K562 (cell line): ENCODE results near the gene ADI1. TPM values are rescaled to one million over a fixed set of nuclear protein-coding genes. Genes with fewer than 3 reads are reported as not detected.

Source experiments
- ELF4 ChIP-seq: fragments of 450-650 bp; formaldehyde crosslinking; IDR thresholded peaks from 2 replicates; pipeline ENCODE4 v1.4.0; 2022; ENCODE audit warnings: missing genetic modification characterization
- GABPB2 ChIP-seq: fragments of 250-450 bp; sonication (Bioruptor Pico); conservative IDR thresholded peaks from 2 replicates; pipeline ENCODE4 v1.5.1; 2021; ENCODE audit warnings: mild to moderate bottlenecking
- GATA2 ChIP-seq: sonication (generic); formaldehyde crosslinking; IDR thresholded peaks from 2 replicates; pipeline ENCODE4 v1.4.0; 2020; ENCODE audit warnings: mild to moderate bottlenecking, missing genetic modification reagents
- HNRNPK ChIP-seq: fragments of 200-400 bp; formaldehyde crosslinking; IDR thresholded peaks from one replicate; pipeline ENCODE4 v1.6.1; 2018; ENCODE audit warnings: mild to moderate bottlenecking, low read depth, low read length; ENCODE audit not compliant: poor library complexity, severe bottlenecking
- HOXB6 ChIP-seq: fragments of 250-450 bp; sonication (Bioruptor Pico); IDR thresholded peaks from 2 replicates; pipeline ENCODE4 v1.5.1; 2022; ENCODE audit warnings: mild to moderate bottlenecking, borderline replicate concordance
- NCOA2 ChIP-seq, 2 experiments: fragments of 450-650 bp; IDR thresholded peaks; 2 replicates each; pipeline ENCODE4 v1.6.1; 2018; ENCODE audit warnings: mild to moderate bottlenecking in 2 of 2, moderate library complexity in 1 of 2; ENCODE audit not compliant: partially characterized antibody in 2 of 2
- PHF21A ChIP-seq: fragments of 450-650 bp; IDR thresholded peaks from 2 replicates; pipeline ENCODE4 v1.6.1; 2017; ENCODE audit warnings: low read depth, borderline replicate concordance
- PURB ChIP-seq: sonication (generic); formaldehyde crosslinking; IDR thresholded peaks from 2 replicates; pipeline ENCODE4 v1.9.0; 2021; ENCODE audit warnings: low read depth, mild to moderate bottlenecking, missing genetic modification reagents
- RBFOX2 ChIP-seq: fragments of 200-400 bp; formaldehyde crosslinking; IDR thresholded peaks from 2 replicates; pipeline ENCODE4 v1.6.1; 2017; ENCODE audit warnings: low read depth, mild to moderate bottlenecking, low read length, moderate library complexity
- STAT5A ChIP-seq: IDR thresholded peaks from 2 replicates; pipeline ENCODE4 v1.6.1; 2012; ENCODE audit warnings: low read length, inconsistent platforms, borderline replicate concordance
- THRAP3 ChIP-seq: fragments of 450-650 bp; IDR thresholded peaks from 2 replicates; pipeline ENCODE4 v1.6.1; 2016; ENCODE audit warnings: mild to moderate bottlenecking, inconsistent platforms, borderline replicate concordance
- ZNF282 ChIP-seq: sonication (generic); formaldehyde crosslinking; IDR thresholded peaks from 2 replicates; pipeline ENCODE4 v1.8.1; 2023; ENCODE audit warnings: missing genetic modification reagents
- ZNF324 ChIP-seq: fragments of 250-450 bp; sonication (Bioruptor Pico); IDR thresholded peaks from 2 replicates; pipeline ENCODE4 v1.4.0; 2020; ENCODE audit warnings: mild to moderate bottlenecking
- ZNF780A ChIP-seq: fragments of 250-450 bp; sonication (Bioruptor Pico); IDR thresholded peaks from 2 replicates; pipeline ENCODE4 v1.5.0; 2021; ENCODE audit warnings: mild to moderate bottlenecking
- polyA plus RNA-seq, 8 experiments: library from polyadenylated mRNA; depleted of rRNA in 4 of 8; stranded (reverse) in 5 of 8; unstranded in 3 of 8; fragments of >200 nt; fragmentation: Nextera tagmentation in 2 of 8; fragmentation: Illumina TruSeq in 1 of 8; extraction: Ambion mirVana in 2 of 8; extraction: Trizol in 1 of 8; gene quantifications; 2 replicates each; pipeline versions ENCODE4 v1.2.1 to v1.2.3, GENCODE V29; 2011 to 2014; ENCODE audit warnings: inconsistent platforms in 1 of 8, missing spikeins in 1 of 8
- total RNA-seq, 7 experiments: library from RNA; depleted of rRNA in 6 of 7; stranded (reverse); fragments of >200 nt in 6 of 7; fragmentation: Illumina TruSeq in 2 of 7; extraction: Trizol in 2 of 7; gene quantifications; 2 replicates each; pipeline versions ENCODE4 v1.2.1 to v1.2.3, GENCODE V29; 2011 to 2021; ENCODE audit warnings: low replicate concordance in 1 of 7
- TF ChIP-seq, protein P1 (sequence below): sonication (generic); formaldehyde crosslinking; IDR thresholded peaks from 2 replicates; pipeline ENCODE4 v1.8.0; 2023; ENCODE audit warnings: mild to moderate bottlenecking, missing genetic modification reagents
- TF ChIP-seq, protein P2 (sequence below): sonication (generic); formaldehyde crosslinking; IDR thresholded peaks from 2 replicates; pipeline ENCODE4 v1.8.1; 2023; ENCODE audit warnings: mild to moderate bottlenecking, missing genetic modification reagents
- TF ChIP-seq, protein P3 (sequence below): fragments of 450-650 bp; formaldehyde crosslinking; conservative IDR thresholded peaks from 2 replicates; pipeline ENCODE4 v1.4.0; 2022; ENCODE audit warnings: mild to moderate bottlenecking, missing genetic modification characterization
- TF ChIP-seq, protein P4 (sequence below): fragments of 250-450 bp; sonication (Bioruptor Pico); IDR thresholded peaks from 2 replicates; pipeline ENCODE4 v1.9.0; 2021; ENCODE audit warnings: mild to moderate bottlenecking, inconsistent platforms

ADI1 gene
- total and polyA plus RNA-seq, 9 of the 15 experiments (the other 6 are each of a cell fraction or from before 2014, with no cell fraction given), result 6.1 to 51.0 (median 27.1) TPM

DNA sequence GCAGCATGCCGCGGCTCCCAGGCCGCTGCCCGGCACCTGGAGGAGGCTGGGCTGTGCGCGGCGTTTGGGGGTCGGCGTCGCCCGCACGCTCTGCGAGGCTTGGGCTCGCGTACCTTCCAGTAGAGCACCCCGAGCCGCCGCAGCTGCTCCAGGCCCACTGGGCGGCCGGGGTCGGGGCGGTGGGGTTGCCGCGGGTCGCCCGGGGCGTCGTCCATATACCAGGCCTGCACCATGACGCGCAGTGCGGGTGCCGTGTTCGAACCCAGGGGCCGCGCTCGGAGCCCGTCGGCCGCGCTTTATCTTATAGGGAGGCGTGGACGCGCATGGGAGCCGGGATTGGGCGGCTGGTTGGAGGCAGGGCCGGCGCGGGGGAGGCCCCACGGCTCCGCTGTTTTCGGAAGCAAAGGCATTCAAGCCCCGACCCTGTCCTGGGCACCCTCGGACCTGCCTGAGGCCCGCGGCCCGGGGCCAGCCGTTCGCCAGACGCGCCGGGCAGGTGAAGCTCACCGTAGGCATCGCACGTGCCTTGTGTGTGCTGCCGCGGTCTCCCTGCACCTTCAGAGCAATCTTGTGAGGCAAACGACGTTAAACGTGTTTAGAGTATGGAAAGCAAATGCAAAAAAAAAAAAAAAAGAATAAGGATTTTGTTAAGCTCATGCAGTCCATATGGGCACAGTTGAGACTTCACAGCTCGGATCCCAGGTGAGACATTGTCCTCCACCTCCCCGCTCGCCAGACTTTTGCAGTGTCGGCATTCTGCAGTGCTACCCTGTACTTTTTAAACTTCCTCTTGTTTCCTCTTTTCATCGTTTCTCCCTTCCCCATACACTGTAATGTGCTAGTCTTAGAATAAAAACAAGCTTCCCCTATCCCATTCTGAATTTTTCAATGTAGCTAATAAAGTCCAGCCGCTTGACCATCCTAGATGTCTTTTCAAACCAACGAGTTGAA lies at the start of gene ADI1 (continued):
- TF ChIP-seq, protein P1, sequence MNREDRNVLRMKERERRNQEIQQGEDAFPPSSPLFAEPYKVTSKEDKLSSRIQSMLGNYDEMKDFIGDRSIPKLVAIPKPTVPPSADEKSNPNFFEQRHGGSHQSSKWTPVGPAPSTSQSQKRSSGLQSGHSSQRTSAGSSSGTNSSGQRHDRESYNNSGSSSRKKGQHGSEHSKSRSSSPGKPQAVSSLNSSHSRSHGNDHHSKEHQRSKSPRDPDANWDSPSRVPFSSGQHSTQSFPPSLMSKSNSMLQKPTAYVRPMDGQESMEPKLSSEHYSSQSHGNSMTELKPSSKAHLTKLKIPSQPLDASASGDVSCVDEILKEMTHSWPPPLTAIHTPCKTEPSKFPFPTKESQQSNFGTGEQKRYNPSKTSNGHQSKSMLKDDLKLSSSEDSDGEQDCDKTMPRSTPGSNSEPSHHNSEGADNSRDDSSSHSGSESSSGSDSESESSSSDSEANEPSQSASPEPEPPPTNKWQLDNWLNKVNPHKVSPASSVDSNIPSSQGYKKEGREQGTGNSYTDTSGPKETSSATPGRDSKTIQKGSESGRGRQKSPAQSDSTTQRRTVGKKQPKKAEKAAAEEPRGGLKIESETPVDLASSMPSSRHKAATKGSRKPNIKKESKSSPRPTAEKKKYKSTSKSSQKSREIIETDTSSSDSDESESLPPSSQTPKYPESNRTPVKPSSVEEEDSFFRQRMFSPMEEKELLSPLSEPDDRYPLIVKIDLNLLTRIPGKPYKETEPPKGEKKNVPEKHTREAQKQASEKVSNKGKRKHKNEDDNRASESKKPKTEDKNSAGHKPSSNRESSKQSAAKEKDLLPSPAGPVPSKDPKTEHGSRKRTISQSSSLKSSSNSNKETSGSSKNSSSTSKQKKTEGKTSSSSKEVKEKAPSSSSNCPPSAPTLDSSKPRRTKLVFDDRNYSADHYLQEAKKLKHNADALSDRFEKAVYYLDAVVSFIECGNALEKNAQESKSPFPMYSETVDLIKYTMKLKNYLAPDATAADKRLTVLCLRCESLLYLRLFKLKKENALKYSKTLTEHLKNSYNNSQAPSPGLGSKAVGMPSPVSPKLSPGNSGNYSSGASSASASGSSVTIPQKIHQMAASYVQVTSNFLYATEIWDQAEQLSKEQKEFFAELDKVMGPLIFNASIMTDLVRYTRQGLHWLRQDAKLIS (CRISPR knock-in tag), result peak; percentile 85; the same call in 1 of the 2 replicates
- TF ChIP-seq ELF4 (CRISPR knock-in tag) (no peak), PURB (CRISPR knock-in tag) (no peak), ZNF282 (peak; percentile 76; the same call in 1 of the 2 replicates), ZNF780A (CRISPR knock-in tag) (no peak), NCOA2 (IDR thresholded peaks at IDR 0.05; ENCODE audit: partially characterized antibody in 2 of 2) (no peak), RBFOX2 (peak; percentile 94), THRAP3 (no peak), PHF21A (no peak), ZNF324 (CRISPR knock-in tag) (peak; percentile 54), HOXB6 (CRISPR knock-in tag) (no peak), GATA2 (CRISPR knock-in tag) (no peak), GABPB2 (CRISPR knock-in tag) (no peak), HNRNPK (no peak), STAT5A (no peak)
- TF ChIP-seq, protein P2, sequence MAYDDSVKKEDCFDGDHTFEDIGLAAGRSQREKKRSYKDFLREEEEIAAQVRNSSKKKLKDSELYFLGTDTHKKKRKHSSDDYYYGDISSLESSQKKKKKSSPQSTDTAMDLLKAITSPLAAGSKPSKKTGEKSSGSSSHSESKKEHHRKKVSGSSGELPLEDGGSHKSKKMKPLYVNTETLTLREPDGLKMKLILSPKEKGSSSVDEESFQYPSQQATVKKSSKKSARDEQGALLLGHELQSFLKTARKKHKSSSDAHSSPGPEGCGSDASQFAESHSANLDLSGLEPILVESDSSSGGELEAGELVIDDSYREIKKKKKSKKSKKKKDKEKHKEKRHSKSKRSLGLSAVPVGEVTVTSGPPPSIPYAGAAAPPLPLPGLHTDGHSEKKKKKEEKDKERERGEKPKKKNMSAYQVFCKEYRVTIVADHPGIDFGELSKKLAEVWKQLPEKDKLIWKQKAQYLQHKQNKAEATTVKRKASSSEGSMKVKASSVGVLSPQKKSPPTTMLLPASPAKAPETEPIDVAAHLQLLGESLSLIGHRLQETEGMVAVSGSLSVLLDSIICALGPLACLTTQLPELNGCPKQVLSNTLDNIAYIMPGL (CRISPR knock-in tag), result peak; percentile 80; the same call in 1 of the 2 replicates
- TF ChIP-seq, protein P3, sequence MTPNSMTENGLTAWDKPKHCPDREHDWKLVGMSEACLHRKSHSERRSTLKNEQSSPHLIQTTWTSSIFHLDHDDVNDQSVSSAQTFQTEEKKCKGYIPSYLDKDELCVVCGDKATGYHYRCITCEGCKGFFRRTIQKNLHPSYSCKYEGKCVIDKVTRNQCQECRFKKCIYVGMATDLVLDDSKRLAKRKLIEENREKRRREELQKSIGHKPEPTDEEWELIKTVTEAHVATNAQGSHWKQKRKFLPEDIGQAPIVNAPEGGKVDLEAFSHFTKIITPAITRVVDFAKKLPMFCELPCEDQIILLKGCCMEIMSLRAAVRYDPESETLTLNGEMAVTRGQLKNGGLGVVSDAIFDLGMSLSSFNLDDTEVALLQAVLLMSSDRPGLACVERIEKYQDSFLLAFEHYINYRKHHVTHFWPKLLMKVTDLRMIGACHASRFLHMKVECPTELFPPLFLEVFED (CRISPR knock-in tag), result no peak
- TF ChIP-seq, protein P4, sequence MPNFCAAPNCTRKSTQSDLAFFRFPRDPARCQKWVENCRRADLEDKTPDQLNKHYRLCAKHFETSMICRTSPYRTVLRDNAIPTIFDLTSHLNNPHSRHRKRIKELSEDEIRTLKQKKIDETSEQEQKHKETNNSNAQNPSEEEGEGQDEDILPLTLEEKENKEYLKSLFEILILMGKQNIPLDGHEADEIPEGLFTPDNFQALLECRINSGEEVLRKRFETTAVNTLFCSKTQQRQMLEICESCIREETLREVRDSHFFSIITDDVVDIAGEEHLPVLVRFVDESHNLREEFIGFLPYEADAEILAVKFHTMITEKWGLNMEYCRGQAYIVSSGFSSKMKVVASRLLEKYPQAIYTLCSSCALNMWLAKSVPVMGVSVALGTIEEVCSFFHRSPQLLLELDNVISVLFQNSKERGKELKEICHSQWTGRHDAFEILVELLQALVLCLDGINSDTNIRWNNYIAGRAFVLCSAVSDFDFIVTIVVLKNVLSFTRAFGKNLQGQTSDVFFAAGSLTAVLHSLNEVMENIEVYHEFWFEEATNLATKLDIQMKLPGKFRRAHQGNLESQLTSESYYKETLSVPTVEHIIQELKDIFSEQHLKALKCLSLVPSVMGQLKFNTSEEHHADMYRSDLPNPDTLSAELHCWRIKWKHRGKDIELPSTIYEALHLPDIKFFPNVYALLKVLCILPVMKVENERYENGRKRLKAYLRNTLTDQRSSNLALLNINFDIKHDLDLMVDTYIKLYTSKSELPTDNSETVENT (CRISPR knock-in tag), result peak; percentile 50; the same call in 1 of the 2 replicates
